Body of pancreas (tissue), 4 donors: ENCODE results near the gene SLC12A7.

ENCODE experiments used
- POLR2A ChIP-seq, 3 donors: fragments of 450-650 bp; IDR thresholded peaks; one replicate each; pipeline ENCODE4 v1.6.1; 2016; ENCODE audit warnings: antibody characterized with exemption in 3 of 3, mild to moderate bottlenecking in 2 of 3
- TF ChIP-seq, protein P1 (sequence below), 7 experiments: fragments of 450-650 bp in 4 of 7; fragments of 200-600 bp in 3 of 7; sonication (generic) in 3 of 7; IDR thresholded peaks; one replicate each; pipeline ENCODE4 v1.5.1; 2016 to 2019; ENCODE audit warnings: antibody characterized with exemption in 7 of 7

DNA sequence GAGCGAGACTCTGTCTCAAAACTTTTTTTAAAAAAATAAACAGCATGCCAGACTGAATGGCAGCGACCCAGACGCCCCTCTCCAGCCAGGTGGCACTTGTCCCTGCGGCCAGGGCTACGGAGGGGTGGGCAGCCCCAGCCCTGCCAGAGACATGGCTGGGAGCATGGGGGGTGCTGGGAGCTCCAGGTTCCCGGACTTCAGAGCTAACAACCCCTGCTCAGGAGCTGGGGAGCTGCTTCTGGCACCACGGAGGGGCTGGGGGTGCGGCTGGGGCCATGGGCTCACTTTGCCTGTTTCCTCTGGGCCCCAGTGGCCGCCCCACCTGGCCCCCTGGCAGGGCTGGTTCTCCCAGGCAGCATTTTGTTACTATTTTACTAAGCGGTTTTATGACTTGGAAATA, 49.9 kb downstream of the SLC12A7 start:
- TF ChIP-seq, protein P1, sequence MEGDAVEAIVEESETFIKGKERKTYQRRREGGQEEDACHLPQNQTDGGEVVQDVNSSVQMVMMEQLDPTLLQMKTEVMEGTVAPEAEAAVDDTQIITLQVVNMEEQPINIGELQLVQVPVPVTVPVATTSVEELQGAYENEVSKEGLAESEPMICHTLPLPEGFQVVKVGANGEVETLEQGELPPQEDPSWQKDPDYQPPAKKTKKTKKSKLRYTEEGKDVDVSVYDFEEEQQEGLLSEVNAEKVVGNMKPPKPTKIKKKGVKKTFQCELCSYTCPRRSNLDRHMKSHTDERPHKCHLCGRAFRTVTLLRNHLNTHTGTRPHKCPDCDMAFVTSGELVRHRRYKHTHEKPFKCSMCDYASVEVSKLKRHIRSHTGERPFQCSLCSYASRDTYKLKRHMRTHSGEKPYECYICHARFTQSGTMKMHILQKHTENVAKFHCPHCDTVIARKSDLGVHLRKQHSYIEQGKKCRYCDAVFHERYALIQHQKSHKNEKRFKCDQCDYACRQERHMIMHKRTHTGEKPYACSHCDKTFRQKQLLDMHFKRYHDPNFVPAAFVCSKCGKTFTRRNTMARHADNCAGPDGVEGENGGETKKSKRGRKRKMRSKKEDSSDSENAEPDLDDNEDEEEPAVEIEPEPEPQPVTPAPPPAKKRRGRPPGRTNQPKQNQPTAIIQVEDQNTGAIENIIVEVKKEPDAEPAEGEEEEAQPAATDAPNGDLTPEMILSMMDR (IDR thresholded peaks at IDR 0.05): no peak
- no peak for TF ChIP-seq POLR2A (IDR thresholded peaks at IDR 0.05)
